ENCODE measurements around the gene EXOC6B. TPM values are rescaled to one million over a fixed set of nuclear protein-coding genes. Genes with fewer than 3 reads are reported as not detected.

The EXOC6B gene
- total and polyA plus RNA-seq, 2 of the 8 experiments (the other 6 are each of a cell fraction or from before 2014, with no cell fraction given) = 13.5 to 33.0 TPM

- 0% methylated on average over 17 of the region's 23 CpGs; no CpG with 5 or more reads in 1 of the 2 experiments for WGBS, 2 experiments (ENCODE audit: extremely low coverage in 1 of 2, insufficient coverage in 1 of 2, insufficient read length in 1 of 2, insufficient replicate concordance in 2 of 2, low coverage in 1 of 2, low lambda C conversion rate in 2 of 2, missing lambda C conversion rate in 1 of 2)
- Histone ChIP-seq H3K4me2 (ENCODE audit: insufficient read depth in 1 of 2, low read depth in 2 of 2, low read length in 2 of 2) (peak overlapping the region; percentile 62 to 95), H3K79me2 (ENCODE audit: control insufficient read depth in 1 of 2, insufficient read depth in 2 of 2, low read length in 2 of 2) (no peaks in the 10 kb centered on the region), H2BK15ac (ENCODE audit: low read length) (peak overlapping the region; percentile 46; the same call in 1 of the 2 replicates), H3K23me2 (ENCODE audit: low read depth, low read length) (peaks cover 24% of the 10 kb centered on the region; the same call in 1 of the 2 replicates), H2BK20ac (ENCODE audit: low read length) (no peak overlapping the region), H4K5ac (ENCODE audit: insufficient read length, low read depth, low read length) (no peak overlapping the region), H2BK120ac (replicated peaks; ENCODE audit: low read depth, low read length) (no peak overlapping the region), H3K4me3 (ENCODE audit: extremely low read depth in 1 of 4, insufficient read depth in 2 of 4, low read depth in 3 of 4, low read length in 4 of 4) (peak overlapping the region; percentile 34 to 68 (median 60); a peak in 5 of 8 replicates), H3K36me3 (ENCODE audit: control insufficient read depth in 2 of 4, insufficient read depth in 4 of 4, low read length in 3 of 4) (no peaks in the 10 kb centered on the region), H2AFZ (ENCODE audit: low read length) (no peak overlapping the region), H2BK12ac (ENCODE audit: low read depth, low read length) (no peak overlapping the region), H3K9ac (replicated peaks in 1 of 4; ENCODE audit: extremely low read depth in 1 of 4, low read depth in 3 of 4, low read length in 3 of 4) (no peak overlapping the region), H3K79me1 (ENCODE audit: low read depth, low read length) (no peaks in the 10 kb centered on the region), H3K23ac (ENCODE audit: insufficient read length) (no peak overlapping the region), H3K4me1 (replicated peaks in 1 of 4; ENCODE audit: control insufficient read depth in 3 of 4, insufficient read depth in 4 of 4, low read length in 3 of 4) (peaks cover 7 to 40% (median 22%) of the 10 kb centered on the region in 4 experiments), H4K91ac (replicated peaks; ENCODE audit: insufficient read length, low read length) (no peak overlapping the region), H3K9me3 (ENCODE audit: insufficient read depth in 2 of 2, low read depth in 1 of 2, low read length in 1 of 2) (no peaks in the 10 kb centered on the region; a peak in 1 of 4 replicates), H3K27me3 (replicated peaks in 1 of 4; ENCODE audit: control insufficient read depth in 3 of 4, extremely low read depth in 1 of 4, insufficient read depth in 3 of 4, low read length in 3 of 4) (peaks cover 51 to 89% (median 80%) of the 10 kb centered on the region in 4 experiments), H3K56ac (replicated peaks; ENCODE audit: insufficient read length, low read depth, low read length) (no peak overlapping the region), H3K14ac (ENCODE audit: insufficient read length) (no peak overlapping the region), H3K4ac (replicated peaks; ENCODE audit: insufficient read length, low read depth, low read length) (no peak overlapping the region), H4K20me1 (replicated peaks in 1 of 2; ENCODE audit: control insufficient read depth in 1 of 2, insufficient read depth in 2 of 2, low read length in 2 of 2) (peaks cover 4 to 9% of the 10 kb centered on the region in 2 experiments), H3K18ac (ENCODE audit: extremely low read depth, low read length) (0 out of 2 replicates have a peak overlapping the region, but pooled peaks have one; percentile 48), H2BK5ac (ENCODE audit: low read depth, low read length) (no peak overlapping the region), H3K27ac (ENCODE audit: low read depth, low read length) (no peak overlapping the region), H2AK5ac (ENCODE audit: low read depth, low read length) (no peak overlapping the region), H4K8ac (ENCODE audit: extremely low read depth, insufficient read depth, low read length) (no peak overlapping the region)
- DNase-seq (ENCODE audit: low read depth in 1 of 2, low spot score in 2 of 2) (no peak), FAIRE-seq (no peak)
- POLR2A ChIA-PET (ENCODE audit: partially characterized antibody) = no interaction called here
- CTCF ChIA-PET (ENCODE audit: partially characterized antibody) = no interaction called here
- TF ChIP-seq RFX5 (IDR thresholded peaks at IDR 0.05; ENCODE audit: borderline replicate concordance, low read depth, low read length) = no peak
- TF ChIP-seq, protein P1, sequence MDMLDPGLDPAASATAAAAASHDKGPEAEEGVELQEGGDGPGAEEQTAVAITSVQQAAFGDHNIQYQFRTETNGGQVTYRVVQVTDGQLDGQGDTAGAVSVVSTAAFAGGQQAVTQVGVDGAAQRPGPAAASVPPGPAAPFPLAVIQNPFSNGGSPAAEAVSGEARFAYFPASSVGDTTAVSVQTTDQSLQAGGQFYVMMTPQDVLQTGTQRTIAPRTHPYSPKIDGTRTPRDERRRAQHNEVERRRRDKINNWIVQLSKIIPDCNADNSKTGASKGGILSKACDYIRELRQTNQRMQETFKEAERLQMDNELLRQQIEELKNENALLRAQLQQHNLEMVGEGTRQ (IDR thresholded peaks at IDR 0.05; ENCODE audit: low read length) = no peak
- no peak for TF ChIP-seq HDAC6 (IDR thresholded peaks at IDR 0.05; ENCODE audit: low read depth, low read length)
- TF ChIP-seq CTBP2 (IDR thresholded peaks at IDR 0.05; ENCODE audit: borderline replicate concordance, insufficient read depth, insufficient read length, low read length) = no peak
- no peak for TF ChIP-seq HDAC2 (IDR thresholded peaks at IDR 0.05; ENCODE audit: borderline replicate concordance in 1 of 2, low read depth in 2 of 2, low read length in 2 of 2)
- no peak for TF ChIP-seq SP2 (IDR thresholded peaks at IDR 0.05; ENCODE audit: low read length)
- TF ChIP-seq ASH2L (IDR thresholded peaks at IDR 0.05; ENCODE audit: low read length) = no peak
- no peak for TF ChIP-seq BACH1 (IDR thresholded peaks at IDR 0.05; ENCODE audit: low read length)
- no peak for TF ChIP-seq TAF1 (IDR thresholded peaks at IDR 0.05; ENCODE audit: low read depth, low read length)
- no peak for TF ChIP-seq SUZ12 (IDR thresholded peaks at IDR 0.05; ENCODE audit: low read length)
These were observed 681.6 kb downstream of the EXOC6B start for GRCh38 chr2:72144274-72144631.
